ENCODE results near the gene BCAR3.

Gene BCAR3

DNA sequence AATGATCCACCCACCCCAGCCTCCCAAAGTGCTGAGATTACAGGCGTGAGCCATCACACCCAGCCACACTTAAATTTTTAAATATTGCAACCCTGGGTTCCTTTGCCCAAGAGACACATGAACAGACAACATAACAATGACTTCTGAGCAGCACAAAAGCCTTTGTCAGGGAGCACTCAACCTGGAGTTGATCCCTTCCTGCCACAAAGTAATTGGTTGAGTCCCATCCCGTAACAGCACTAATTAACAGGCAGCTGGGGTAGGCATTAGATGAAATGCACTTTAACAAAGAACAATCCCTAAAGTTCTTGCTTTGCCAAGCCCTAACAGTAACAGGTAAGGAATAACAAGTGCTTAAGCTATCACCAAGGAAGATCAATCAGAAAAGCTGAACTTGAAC, 5.9 kb upstream of the BCAR3 start:
- Histone ChIP-seq H2AFZ (no peak overlapping the region), H3K9me3 (ENCODE audit: control insufficient read depth, low read length) (no peaks in the 10 kb centered on the region), H3K27me3 (ENCODE audit: control insufficient read depth, insufficient read depth, low read length) (no peaks in the 10 kb centered on the region), H3K4me3 (ENCODE audit: low read depth, low read length) (no peak overlapping the region), H3K79me2 (no peaks in the 10 kb centered on the region), H3K27ac (no peak overlapping the region), H3K36me3 (ENCODE audit: control insufficient read depth, insufficient read depth, low read length) (no peaks in the 10 kb centered on the region), H3K4me2 (ENCODE audit: low read length) (no peak overlapping the region), H3K9ac (no peak overlapping the region), H3K4me1 (no peaks in the 10 kb centered on the region)
- TF ChIP-seq CTCF (IDR thresholded peaks at IDR 0.05): no peak

DNA sequence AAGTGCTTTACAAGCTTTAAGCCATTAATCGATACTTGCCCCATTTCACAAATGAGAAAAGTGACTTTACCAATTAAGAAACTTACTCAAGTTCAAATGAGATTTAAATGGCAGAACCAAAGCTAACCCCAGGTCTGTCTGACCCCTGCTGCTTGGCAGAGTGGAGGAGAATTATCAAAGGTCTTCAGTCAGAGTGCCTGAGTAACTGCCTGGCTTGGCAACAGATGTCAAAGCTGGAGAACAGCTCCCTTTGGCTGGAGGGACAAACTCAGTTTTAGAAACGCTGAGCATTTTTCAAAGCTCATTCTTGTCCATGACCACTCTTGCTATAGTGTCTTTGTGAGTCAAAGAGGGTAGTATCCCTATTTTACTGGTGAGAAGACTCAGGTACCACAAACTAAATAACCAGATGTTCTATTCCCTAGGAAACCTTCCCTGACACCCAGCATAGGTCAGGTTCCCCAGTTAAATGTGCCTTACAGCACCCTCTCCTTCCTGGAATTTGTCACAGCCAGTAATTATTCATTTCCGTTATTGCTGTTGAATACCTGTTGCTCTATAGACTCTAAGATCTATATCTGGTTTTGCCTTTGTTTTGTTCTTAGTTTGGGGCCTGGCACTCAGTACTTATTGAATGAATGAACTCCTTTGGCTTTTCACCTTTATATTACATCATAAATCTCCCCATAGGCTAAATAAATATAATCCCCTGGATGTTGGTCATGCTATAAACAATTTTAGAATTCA, 5.0 kb upstream of the BCAR3 start:
- Histone ChIP-seq H3K9me3 (ENCODE audit: control insufficient read depth, low read length) (no peaks in the 10 kb centered on the region), H2AFZ (no peak overlapping the region), H3K79me2 (no peaks in the 10 kb centered on the region), H3K4me2 (ENCODE audit: low read length) (no peak overlapping the region), H3K27ac (no peak overlapping the region), H3K4me1 (peaks cover 5% of the 10 kb centered on the region), H3K36me3 (ENCODE audit: control insufficient read depth, insufficient read depth, low read length) (no peaks in the 10 kb centered on the region), H3K4me3 (ENCODE audit: low read depth, low read length) (no peak overlapping the region), H3K27me3 (ENCODE audit: control insufficient read depth, insufficient read depth, low read length) (no peaks in the 10 kb centered on the region), H3K9ac (no peak overlapping the region)
- TF ChIP-seq CTCF (IDR thresholded peaks at IDR 0.05): no peak

DNA sequence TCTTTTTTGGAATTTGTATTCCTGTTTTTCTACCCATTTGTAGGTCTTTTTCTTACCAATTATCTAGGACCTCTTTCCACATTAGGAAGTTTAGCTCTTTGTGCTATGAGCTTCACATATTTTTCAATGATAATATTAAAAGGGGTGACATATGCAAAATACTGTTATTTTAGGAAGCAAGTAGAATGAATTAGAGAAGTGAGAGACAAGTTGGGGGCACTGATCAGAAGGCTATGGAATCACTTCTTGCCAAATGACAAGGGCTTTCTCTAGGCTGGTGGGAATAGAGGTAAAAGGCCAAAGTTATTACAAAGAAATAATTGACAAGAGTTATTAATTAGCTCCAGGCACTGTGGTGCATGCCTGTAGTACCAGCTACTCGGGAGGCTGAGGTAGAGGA, 4.3 kb upstream of the BCAR3 start:
- Histone ChIP-seq H3K79me2 (no peaks in the 10 kb centered on the region), H3K9ac (no peak overlapping the region), H2AFZ (no peak overlapping the region), H3K9me3 (ENCODE audit: control insufficient read depth, low read length) (no peaks in the 10 kb centered on the region), H3K27me3 (ENCODE audit: control insufficient read depth, insufficient read depth, low read length) (no peaks in the 10 kb centered on the region), H3K27ac (no peak overlapping the region), H3K36me3 (ENCODE audit: control insufficient read depth, insufficient read depth, low read length) (no peaks in the 10 kb centered on the region), H3K4me3 (ENCODE audit: low read depth, low read length) (no peak overlapping the region), H3K4me1 (peaks cover 5% of the 10 kb centered on the region), H3K4me2 (ENCODE audit: low read length) (no peak overlapping the region)
- TF ChIP-seq CTCF (IDR thresholded peaks at IDR 0.05): no peak

GRCh38 chr1:93683234-93683633, 1.6 kb upstream of the BCAR3 start:
- Histone ChIP-seq H3K27ac (no peak overlapping the region), H3K27me3 (ENCODE audit: control insufficient read depth, insufficient read depth, low read length) (no peaks in the 10 kb centered on the region), H3K36me3 (ENCODE audit: control insufficient read depth, insufficient read depth, low read length) (no peaks in the 10 kb centered on the region), H3K4me3 (ENCODE audit: low read depth, low read length) (no peak overlapping the region), H3K79me2 (no peaks in the 10 kb centered on the region), H3K4me1 (peaks cover 16% of the 10 kb centered on the region), H3K9ac (no peak overlapping the region), H3K9me3 (ENCODE audit: control insufficient read depth, low read length) (no peaks in the 10 kb centered on the region), H2AFZ (no peak overlapping the region), H3K4me2 (ENCODE audit: low read length) (no peak overlapping the region)
- TF ChIP-seq CTCF (IDR thresholded peaks at IDR 0.05): no peak

- Histone ChIP-seq H3K9me3 (ENCODE audit: control insufficient read depth, low read length) (no peaks in the 10 kb centered on the region), H3K27ac (no peak overlapping the region), H3K27me3 (ENCODE audit: control insufficient read depth, insufficient read depth, low read length) (no peaks in the 10 kb centered on the region), H3K4me1 (peaks cover 16% of the 10 kb centered on the region), H3K36me3 (ENCODE audit: control insufficient read depth, insufficient read depth, low read length) (no peaks in the 10 kb centered on the region), H3K4me2 (ENCODE audit: low read length) (peak overlapping the region; percentile 76), H3K79me2 (no peaks in the 10 kb centered on the region), H2AFZ (peak overlapping the region; percentile 77), H3K9ac (no peak overlapping the region), H3K4me3 (ENCODE audit: low read depth, low read length) (peak overlapping the region; percentile 47)
- TF ChIP-seq CTCF (IDR thresholded peaks at IDR 0.05): no peak
Measured at GRCh38 chr1:93681989-93682412, 364 bp upstream of the BCAR3 start.
